Panc1 (cell line): ENCODE data around the gene FBXW11. TPM values are rescaled to one million over a fixed set of nuclear protein-coding genes. Genes with fewer than 3 reads are reported as not detected.

Experiments
- ATAC-seq: fragments of 200-7000 bp; cut with Tn5 transposase; 2 replicates; pipeline ENCODE4 v1.9.1; 2020; ENCODE audit warnings: mild to moderate bottlenecking, moderate library complexity
- BruUV-seq: library from RNA; stranded (reverse); fragments of 400-500 nt; replicated peaks from 2 replicates; lab custom pipeline; 2021; lab: Mats Ljungman, UMichigan
- CTCF ChIA-PET: fragments of 300-600 bp; sonication (Branson Sonifier 250); formaldehyde crosslinking; loops from one replicate; lab custom pipeline; 2022; ENCODE audit warnings: antibody characterized with exemption; lab: Charles Lee
- POLR2A ChIA-PET: fragments of 300-600 bp; sonication (Branson Sonifier 250); formaldehyde crosslinking; loops from one replicate; lab custom pipeline; 2022; ENCODE audit warnings: antibody characterized with exemption; lab: Charles Lee
- DNase-seq: peaks from one replicate; pipeline ENCODE4 v3.0.0-alpha.2; 2010; ENCODE audit warnings: low read depth, low spot score
- H3K27ac ChIP-seq: 2 replicates; pipeline ENCODE4 v1.5.1; 2011; ENCODE audit warnings: mild to moderate bottlenecking, low read length, inconsistent platforms
- H3K27me3 ChIP-seq: fragments of 200-500 bp; sonication (Bioruptor generic); 2 replicates; pipeline ENCODE4 v1.6.0; 2014; ENCODE audit warnings: low read length, inconsistent platforms; ENCODE audit not compliant: control insufficient read depth, insufficient read depth
- H3K36me3 ChIP-seq: fragments of 200-500 bp; sonication (Bioruptor generic); 2 replicates; pipeline ENCODE4 v1.5.1; 2014; ENCODE audit warnings: inconsistent platforms, mild to moderate bottlenecking, low read length, moderate library complexity; ENCODE audit not compliant: control insufficient read depth, insufficient read depth
- H3K4me1 ChIP-seq: 2 replicates; pipeline ENCODE4 v1.5.1; 2011; ENCODE audit warnings: inconsistent platforms, mild to moderate bottlenecking, low read length, moderate library complexity; ENCODE audit not compliant: control insufficient read depth, insufficient read depth
- H3K4me3 ChIP-seq, 2 experiments: 2 replicates each; pipeline ENCODE4 v1.5.1; 2011 to 2012; ENCODE audit warnings: low read depth in 2 of 2, low read length in 2 of 2, mild to moderate bottlenecking in 2 of 2, inconsistent platforms in 1 of 2, moderate library complexity in 1 of 2
- H3K9me3 ChIP-seq: fragments of 200-500 bp; sonication (Bioruptor generic); 2 replicates; pipeline ENCODE4 v1.5.1; 2014; ENCODE audit warnings: low read depth, mild to moderate bottlenecking, inconsistent platforms, low read length, moderate library complexity; ENCODE audit not compliant: control insufficient read depth, insufficient read depth
- POLR2AphosphoS5 ChIP-seq: IDR thresholded peaks from 2 replicates; pipeline ENCODE4 v1.6.1; 2012; ENCODE audit warnings: mild to moderate bottlenecking, low read depth, low read length, moderate library complexity
- SIN3A ChIP-seq: IDR thresholded peaks from 2 replicates; pipeline ENCODE4 v1.6.1; 2012; ENCODE audit warnings: low read depth, mild to moderate bottlenecking, low read length, moderate library complexity, borderline replicate concordance; ENCODE audit not compliant: insufficient read depth
- TCF7L2 ChIP-seq: IDR thresholded peaks from 2 replicates; pipeline ENCODE4 v1.6.1; 2011; ENCODE audit warnings: mild to moderate bottlenecking, low read depth, low read length, inconsistent platforms
- in situ Hi-C: cut with HindIII; loops from 2 replicates; pipeline ENCODE4 v1.10.0; 2016; ENCODE audit warnings: low sequenced_read_pairs, low pct_unique_long_range_greater_than_20kb
- intact Hi-C: fragments of 100-400 bp; cut with micrococcal nuclease; formaldehyde crosslinking; loops from one replicate; pipeline ENCODE4 v1.10.0; 2022; ENCODE audit not compliant: unreplicated experiment
- total RNA-seq: library from RNA; stranded (reverse); gene quantifications from one replicate; pipeline ENCODE4 v1.2.1, GENCODE V29; 2021; ENCODE audit not compliant: unreplicated experiment
- TF ChIP-seq, protein P1 (sequence below): fragments of 450-650 bp; IDR thresholded peaks from 2 replicates; pipeline ENCODE4 v1.5.1; 2017; ENCODE audit warnings: mild to moderate bottlenecking
- TF ChIP-seq, protein P2 (sequence below), 2 experiments: IDR thresholded peaks; 2 replicates each; pipeline ENCODE4 v1.6.1; 2011 to 2012; ENCODE audit warnings: low read depth in 2 of 2, control low read depth in 1 of 2, low read length in 1 of 2, mild to moderate bottlenecking in 1 of 2, moderate library complexity in 1 of 2; ENCODE audit not compliant: insufficient read depth in 1 of 2

FBXW11 gene
- total RNA-seq, 1 experiment from 2014 or later, result 111 TPM

DNA sequence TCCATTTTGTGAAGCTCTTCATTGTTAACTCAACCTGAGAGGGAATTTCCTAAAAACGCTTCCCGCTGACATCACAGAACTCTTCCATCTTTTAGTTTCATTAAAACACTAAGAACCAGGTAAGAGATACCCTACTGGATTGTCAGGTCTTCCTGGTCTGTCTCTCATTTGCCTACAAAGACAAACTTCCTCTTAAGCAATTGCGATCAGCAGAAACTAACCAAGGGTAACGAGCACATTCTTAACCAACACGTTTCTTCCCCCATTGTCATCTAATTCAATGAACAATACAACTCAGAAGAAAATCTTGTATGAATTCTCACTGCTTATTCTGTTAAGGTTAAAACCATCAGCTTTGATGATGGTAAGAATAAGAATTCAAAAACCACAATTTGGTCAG, 6.6 kb downstream of the FBXW11 start:
- ATAC-seq, result no peak
- H3K4me3 ChIP-seq, result no peak overlapping the region
- no peaks in the 10 kb centered on the region for H3K9me3 ChIP-seq
- no TSS peak for BruUV-seq
- CTCF ChIA-PET, result no interaction called here
- no peak for DNase-seq
- TF ChIP-seq POLR2AphosphoS5 (no peak), TCF7L2 (no peak), SIN3A (no peak)
- TF ChIP-seq, protein P1, sequence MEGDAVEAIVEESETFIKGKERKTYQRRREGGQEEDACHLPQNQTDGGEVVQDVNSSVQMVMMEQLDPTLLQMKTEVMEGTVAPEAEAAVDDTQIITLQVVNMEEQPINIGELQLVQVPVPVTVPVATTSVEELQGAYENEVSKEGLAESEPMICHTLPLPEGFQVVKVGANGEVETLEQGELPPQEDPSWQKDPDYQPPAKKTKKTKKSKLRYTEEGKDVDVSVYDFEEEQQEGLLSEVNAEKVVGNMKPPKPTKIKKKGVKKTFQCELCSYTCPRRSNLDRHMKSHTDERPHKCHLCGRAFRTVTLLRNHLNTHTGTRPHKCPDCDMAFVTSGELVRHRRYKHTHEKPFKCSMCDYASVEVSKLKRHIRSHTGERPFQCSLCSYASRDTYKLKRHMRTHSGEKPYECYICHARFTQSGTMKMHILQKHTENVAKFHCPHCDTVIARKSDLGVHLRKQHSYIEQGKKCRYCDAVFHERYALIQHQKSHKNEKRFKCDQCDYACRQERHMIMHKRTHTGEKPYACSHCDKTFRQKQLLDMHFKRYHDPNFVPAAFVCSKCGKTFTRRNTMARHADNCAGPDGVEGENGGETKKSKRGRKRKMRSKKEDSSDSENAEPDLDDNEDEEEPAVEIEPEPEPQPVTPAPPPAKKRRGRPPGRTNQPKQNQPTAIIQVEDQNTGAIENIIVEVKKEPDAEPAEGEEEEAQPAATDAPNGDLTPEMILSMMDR, result no peak
- TF ChIP-seq, protein P2, sequence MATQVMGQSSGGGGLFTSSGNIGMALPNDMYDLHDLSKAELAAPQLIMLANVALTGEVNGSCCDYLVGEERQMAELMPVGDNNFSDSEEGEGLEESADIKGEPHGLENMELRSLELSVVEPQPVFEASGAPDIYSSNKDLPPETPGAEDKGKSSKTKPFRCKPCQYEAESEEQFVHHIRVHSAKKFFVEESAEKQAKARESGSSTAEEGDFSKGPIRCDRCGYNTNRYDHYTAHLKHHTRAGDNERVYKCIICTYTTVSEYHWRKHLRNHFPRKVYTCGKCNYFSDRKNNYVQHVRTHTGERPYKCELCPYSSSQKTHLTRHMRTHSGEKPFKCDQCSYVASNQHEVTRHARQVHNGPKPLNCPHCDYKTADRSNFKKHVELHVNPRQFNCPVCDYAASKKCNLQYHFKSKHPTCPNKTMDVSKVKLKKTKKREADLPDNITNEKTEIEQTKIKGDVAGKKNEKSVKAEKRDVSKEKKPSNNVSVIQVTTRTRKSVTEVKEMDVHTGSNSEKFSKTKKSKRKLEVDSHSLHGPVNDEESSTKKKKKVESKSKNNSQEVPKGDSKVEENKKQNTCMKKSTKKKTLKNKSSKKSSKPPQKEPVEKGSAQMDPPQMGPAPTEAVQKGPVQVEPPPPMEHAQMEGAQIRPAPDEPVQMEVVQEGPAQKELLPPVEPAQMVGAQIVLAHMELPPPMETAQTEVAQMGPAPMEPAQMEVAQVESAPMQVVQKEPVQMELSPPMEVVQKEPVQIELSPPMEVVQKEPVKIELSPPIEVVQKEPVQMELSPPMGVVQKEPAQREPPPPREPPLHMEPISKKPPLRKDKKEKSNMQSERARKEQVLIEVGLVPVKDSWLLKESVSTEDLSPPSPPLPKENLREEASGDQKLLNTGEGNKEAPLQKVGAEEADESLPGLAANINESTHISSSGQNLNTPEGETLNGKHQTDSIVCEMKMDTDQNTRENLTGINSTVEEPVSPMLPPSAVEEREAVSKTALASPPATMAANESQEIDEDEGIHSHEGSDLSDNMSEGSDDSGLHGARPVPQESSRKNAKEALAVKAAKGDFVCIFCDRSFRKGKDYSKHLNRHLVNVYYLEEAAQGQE (IDR thresholded peaks at IDR 0.05; ENCODE audit: insufficient read depth in 1 of 2, low read depth in 2 of 2, low read length in 1 of 2), result no peak
- intact Hi-C loops (loop anchor here (5.0 kb wide), 1 partner anchor 88 kb away; no protein-coding TSS in a partner anchor), in situ Hi-C loops (no loop called here)
- no peaks in the 10 kb centered on the region for H3K27me3 ChIP-seq
- H3K36me3 ChIP-seq, result no peaks in the 10 kb centered on the region
- peak overlapping the region; percentile 44; the same call in 1 of the 2 replicates for H3K27ac ChIP-seq
- H3K4me1 ChIP-seq, result peaks cover 53% of the 10 kb centered on the region
- POLR2A ChIA-PET, result interaction anchor here (0.6 to 1.0 kb wide), 2 partner anchors 16 to 60 kb away, joined by 3 to 6 read pairs; no protein-coding TSS in a partner anchor

DNA sequence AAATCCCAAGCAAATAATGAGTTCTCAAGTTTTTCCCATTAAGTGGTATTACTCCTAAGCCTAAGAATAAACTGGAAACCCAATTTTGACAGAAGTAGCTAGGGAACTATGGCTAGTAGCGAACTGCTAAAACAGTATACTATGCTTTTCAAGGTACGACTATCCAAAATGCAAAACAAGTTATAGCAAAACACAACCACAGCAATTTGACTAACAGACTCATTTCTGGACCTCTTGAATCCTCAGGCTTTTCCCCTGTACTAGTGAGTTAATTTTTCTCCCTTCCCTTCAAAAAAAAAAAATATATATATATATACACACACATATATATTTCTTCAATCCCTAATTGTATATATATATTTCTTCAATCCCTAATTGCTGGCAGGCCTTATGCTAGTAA, 7.3 kb downstream of the FBXW11 start:
- no TSS peak for BruUV-seq
- Histone ChIP-seq H3K27me3 (no peaks in the 10 kb centered on the region), H3K4me3 (no peak overlapping the region), H3K4me1 (peaks cover 53% of the 10 kb centered on the region), H3K36me3 (no peaks in the 10 kb centered on the region), H3K27ac (peak overlapping the region; percentile 45; the same call in 1 of the 2 replicates), H3K9me3 (no peaks in the 10 kb centered on the region)
- ChIA-PET POLR2A (interaction anchor here (0.6 to 1.0 kb wide), 2 partner anchors 15 to 60 kb away, joined by 3 to 6 read pairs; no protein-coding TSS in a partner anchor), CTCF (no interaction called here)
- DNase-seq, result no peak
- ATAC-seq, result no peak
- TF ChIP-seq SIN3A (no peak), TCF7L2 (no peak)
- TF ChIP-seq, protein P2 (IDR thresholded peaks at IDR 0.05; ENCODE audit: insufficient read depth in 1 of 2, low read depth in 2 of 2, low read length in 1 of 2), result no peak
- intact Hi-C loops (no loop called here), in situ Hi-C loops (no loop called here)
